ENCODE measurements around the gene RAD51D.

DNA sequence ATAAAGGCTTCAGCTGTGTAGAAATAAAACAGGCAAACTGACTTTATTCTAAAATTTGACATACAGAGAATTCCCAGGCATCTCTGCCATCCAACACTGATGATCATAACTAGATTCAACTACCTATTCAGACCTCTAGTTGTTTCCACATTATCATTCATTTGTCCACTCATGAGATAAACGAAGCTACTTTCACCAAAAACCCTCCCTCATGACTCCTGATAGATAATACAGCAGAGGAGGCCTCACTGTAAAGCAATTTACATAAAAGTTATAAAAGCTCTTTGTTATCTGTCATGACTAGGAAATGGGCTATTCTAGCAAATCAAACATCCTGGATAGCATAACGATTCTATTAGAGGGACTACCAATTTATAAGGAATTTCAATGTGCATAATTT is 36.6 kb downstream of the RAD51D start:
- TF ChIP-seq, protein P1, sequence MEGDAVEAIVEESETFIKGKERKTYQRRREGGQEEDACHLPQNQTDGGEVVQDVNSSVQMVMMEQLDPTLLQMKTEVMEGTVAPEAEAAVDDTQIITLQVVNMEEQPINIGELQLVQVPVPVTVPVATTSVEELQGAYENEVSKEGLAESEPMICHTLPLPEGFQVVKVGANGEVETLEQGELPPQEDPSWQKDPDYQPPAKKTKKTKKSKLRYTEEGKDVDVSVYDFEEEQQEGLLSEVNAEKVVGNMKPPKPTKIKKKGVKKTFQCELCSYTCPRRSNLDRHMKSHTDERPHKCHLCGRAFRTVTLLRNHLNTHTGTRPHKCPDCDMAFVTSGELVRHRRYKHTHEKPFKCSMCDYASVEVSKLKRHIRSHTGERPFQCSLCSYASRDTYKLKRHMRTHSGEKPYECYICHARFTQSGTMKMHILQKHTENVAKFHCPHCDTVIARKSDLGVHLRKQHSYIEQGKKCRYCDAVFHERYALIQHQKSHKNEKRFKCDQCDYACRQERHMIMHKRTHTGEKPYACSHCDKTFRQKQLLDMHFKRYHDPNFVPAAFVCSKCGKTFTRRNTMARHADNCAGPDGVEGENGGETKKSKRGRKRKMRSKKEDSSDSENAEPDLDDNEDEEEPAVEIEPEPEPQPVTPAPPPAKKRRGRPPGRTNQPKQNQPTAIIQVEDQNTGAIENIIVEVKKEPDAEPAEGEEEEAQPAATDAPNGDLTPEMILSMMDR (conservative IDR thresholded peaks at IDR 0.05) = no peak
- no peak for TF ChIP-seq ZFX (IDR thresholded peaks at IDR 0.05)
